HCT116 (cell line): Measurements from ENCODE around the gene TST. TPM values are rescaled to one million over a fixed set of nuclear protein-coding genes. Genes with fewer than 3 reads are reported as not detected.

Experiments used
- ATAC-seq: fragments of 200-7000 bp; cut with Tn5 transposase; 2 replicates; pipeline ENCODE4 v1.9.1; 2020; ENCODE audit warnings: mild to moderate bottlenecking, moderate library complexity
- BruUV-seq: library from RNA; stranded (reverse); fragments of 400-500 nt; replicated peaks from 2 replicates; lab custom pipeline; 2021; lab: Mats Ljungman, UMichigan
- CTCF ChIA-PET: fragments of 300-600 bp; sonication (Branson Sonifier 250); formaldehyde crosslinking; loops from one replicate; lab custom pipeline; 2021; ENCODE audit warnings: antibody characterized with exemption; lab: Charles Lee
- POLR2A ChIA-PET: fragments of 300-600, 350-600 bp; sonication (Branson Sonifier 250); formaldehyde crosslinking; loops from one replicate; lab custom pipeline; 2021; ENCODE audit warnings: antibody characterized with exemption; lab: Charles Lee
- RAD21 ChIA-PET, 2 experiments: fragments of 300-600 bp; sonication (Branson Sonifier 250); formaldehyde crosslinking; loops; one replicate each; lab custom pipeline; 2023; ENCODE audit warnings: low total read pairs in 2 of 2; ENCODE audit not compliant: uncharacterized antibody in 2 of 2, unreplicated experiment in 2 of 2, low non-redundant PET in 1 of 2; lab: Charles Lee
- DNase-seq: peaks from one replicate; pipeline ENCODE4 v3.0.0-alpha.2; 2010; ENCODE audit warnings: low read depth, low spot score
- H2AFZ ChIP-seq: fragments of 200-600 bp; shearing (Covaris generic), sonication (generic); 2 replicates; pipeline ENCODE4 v1.6.1; 2017; ENCODE audit warnings: low read depth, mixed run types, mixed read lengths, antibody characterized with exemption, low read length; ENCODE audit not compliant: poor library complexity, severe bottlenecking
- H3K27ac ChIP-seq: 2 replicates; pipeline ENCODE4 v1.5.1; 2012; ENCODE audit warnings: low read depth, low read length
- H3K27me3 ChIP-seq: fragments of 200-600 bp; sonication (generic); 2 replicates; pipeline ENCODE4 v1.6.1; 2016; ENCODE audit warnings: mixed run types, low read length, mixed read lengths; ENCODE audit not compliant: insufficient read depth
- H3K36me3 ChIP-seq, 2 experiments: fragments of 200-500 bp in 1 of 2; fragments of 200-600 bp in 1 of 2; sonication (Bioruptor generic) in 1 of 2; sonication (generic) in 1 of 2; 2 replicates each; pipeline versions ENCODE4 v1.5.1 to v1.6.1; 2014 to 2016; ENCODE audit warnings: low read length in 2 of 2, inconsistent platforms in 1 of 2, mixed read lengths in 1 of 2, mixed run types in 1 of 2; ENCODE audit not compliant: insufficient read depth in 2 of 2, control insufficient read depth in 1 of 2
- H3K4me1 ChIP-seq, 2 experiments: fragments of 200-600 bp in 1 of 2; sonication (generic) in 1 of 2; 2 replicates each; pipeline versions ENCODE4 v1.5.1 to v1.6.1; 2012 to 2017; ENCODE audit warnings: low read length in 2 of 2, inconsistent platforms in 1 of 2, mild to moderate bottlenecking in 1 of 2, mixed read lengths in 1 of 2, mixed run types in 1 of 2, moderate library complexity in 1 of 2; ENCODE audit not compliant: insufficient read depth in 2 of 2, control insufficient read depth in 1 of 2
- H3K4me2 ChIP-seq: fragments of 200-600 bp; sonication (generic); 2 replicates; pipeline ENCODE4 v1.6.1; 2017; ENCODE audit warnings: mixed run types, low read length, mixed read lengths
- H3K4me3 ChIP-seq, 2 experiments: fragments of 200-600 bp in 1 of 2; sonication (generic) in 1 of 2; replicated peaks in 1 of 2; 2 replicates each; pipeline ENCODE4 v1.5.1; 2011 to 2016; ENCODE audit warnings: low read length in 2 of 2, control low read depth in 1 of 2, low read depth in 1 of 2, mild to moderate bottlenecking in 1 of 2, mixed read lengths in 1 of 2, mixed run types in 1 of 2
- H3K79me2 ChIP-seq: fragments of 200-600 bp; sonication (generic); 2 replicates; pipeline ENCODE4 v1.6.1; 2017; ENCODE audit warnings: mild to moderate bottlenecking, mixed run types, low read length, moderate library complexity, mixed read lengths; ENCODE audit not compliant: insufficient read depth
- H3K9ac ChIP-seq: fragments of 200-600 bp; sonication (generic); 2 replicates; pipeline ENCODE4 v1.6.1; 2016; ENCODE audit warnings: low read length, mixed read lengths
- H3K9me2 ChIP-seq: fragments of 200-600 bp; sonication (generic), shearing (Covaris generic); 2 replicates; pipeline ENCODE4 v1.6.1; 2017; ENCODE audit warnings: mixed run types, mild to moderate bottlenecking, moderate library complexity; ENCODE audit not compliant: insufficient read depth
- H3K9me3 ChIP-seq, 2 experiments: fragments of 200-500 bp in 1 of 2; fragments of 200-600 bp in 1 of 2; sonication (Bioruptor generic) in 1 of 2; sonication (generic) in 1 of 2; 2 replicates each; pipeline ENCODE4 v1.6.1; 2014 to 2017; ENCODE audit warnings: low read length in 2 of 2, mixed read lengths in 2 of 2, inconsistent platforms in 1 of 2, low read depth in 1 of 2, mild to moderate bottlenecking in 1 of 2, mixed run types in 1 of 2, moderate library complexity in 1 of 2; ENCODE audit not compliant: control insufficient read depth in 1 of 2, insufficient read depth in 1 of 2
- H4K20me1 ChIP-seq: fragments of 200-600 bp; sonication (generic), shearing (Covaris generic); 2 replicates; pipeline ENCODE4 v1.6.1; 2017; ENCODE audit warnings: mixed run types, mild to moderate bottlenecking, moderate library complexity; ENCODE audit not compliant: insufficient read depth
- CBX3 ChIP-seq: IDR thresholded peaks from 2 replicates; pipeline ENCODE4 v1.6.1; 2012; ENCODE audit warnings: low read depth
- CEBPB ChIP-seq: IDR thresholded peaks from 2 replicates; pipeline ENCODE4 v1.6.1; 2012; ENCODE audit warnings: low read depth
- EGR1 ChIP-seq: IDR thresholded peaks from 2 replicates; pipeline ENCODE4 v1.6.1; 2012; ENCODE audit warnings: low read depth
- ELF1 ChIP-seq: IDR thresholded peaks from 2 replicates; pipeline ENCODE4 v1.6.1; 2012; ENCODE audit warnings: low read depth, borderline replicate concordance
- FOSL1 ChIP-seq: IDR thresholded peaks from 2 replicates; pipeline ENCODE4 v1.6.1; 2012; ENCODE audit warnings: low read depth
- POLR2A ChIP-seq: IDR thresholded peaks from 2 replicates; pipeline ENCODE4 v1.7.0; 2011; ENCODE audit warnings: borderline replicate concordance; ENCODE audit not compliant: insufficient read depth, insufficient read length; ENCODE audit errors: extremely low read depth
- RAD21 ChIP-seq: IDR thresholded peaks from 2 replicates; pipeline ENCODE4 v1.6.1; 2012; ENCODE audit warnings: low read depth, mild to moderate bottlenecking
- SIN3A ChIP-seq: IDR thresholded peaks from 2 replicates; pipeline ENCODE4 v1.6.1; 2012; ENCODE audit warnings: low read depth
- YY1 ChIP-seq: IDR thresholded peaks from 2 replicates; pipeline ENCODE4 v1.6.1; 2011; ENCODE audit warnings: low read length, low read depth, moderate library complexity, mild to moderate bottlenecking; ENCODE audit not compliant: insufficient replicate concordance; ENCODE audit errors: extremely low read depth
- ZNF274 ChIP-seq: fragments of 200-500 bp; sonication (Bioruptor generic); IDR thresholded peaks from 2 replicates; pipeline ENCODE4 v1.6.1; 2014; ENCODE audit warnings: mild to moderate bottlenecking, low read depth, low read length, inconsistent platforms
- intact Hi-C: fragments of 100-400 bp; cut with micrococcal nuclease; formaldehyde crosslinking; loops from 2 replicates; pipeline ENCODE4 v1.10.0; 2022
- total RNA-seq: library from RNA; stranded (reverse); gene quantifications from one replicate; pipeline ENCODE4 v1.2.1, GENCODE V29; 2021; ENCODE audit not compliant: unreplicated experiment
- TF ChIP-seq, protein P1 (sequence below): IDR thresholded peaks from 2 replicates; pipeline ENCODE4 v1.6.1; 2012

The TST gene
- total RNA-seq, 1 experiment from 2014 or later, result 32.1 TPM

DNA sequence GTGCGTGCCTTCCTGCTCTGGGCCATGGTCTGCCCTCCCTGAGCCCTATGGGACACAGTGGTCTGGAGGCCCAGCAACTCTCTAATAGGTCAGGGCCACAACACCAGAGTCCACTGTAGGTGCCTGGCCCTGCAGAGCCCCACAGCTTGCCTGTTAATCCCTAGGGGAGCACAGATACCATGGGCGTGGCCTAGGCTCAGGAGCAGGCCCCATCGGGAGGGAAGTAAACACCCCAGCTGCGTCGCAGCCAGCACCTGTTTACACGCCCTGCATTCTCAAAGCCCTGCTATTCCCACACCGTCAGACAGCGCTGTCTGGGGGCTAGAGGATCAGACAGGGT lies 34.8 kb upstream of the TST start:
- H3K4me1 ChIP-seq, result peaks cover 5 to 11% of the 10 kb centered on the region in 2 experiments; a peak in 2 of 4 replicates
- no peaks in the 10 kb centered on the region for H3K9me2 ChIP-seq
- no peak overlapping the region for H2AFZ ChIP-seq
- H3K36me3 ChIP-seq, result peaks cover 0 to 2% of the 10 kb centered on the region in 2 experiments; a peak in 1 of 4 replicates
- H3K27me3 ChIP-seq, result no peaks in the 10 kb centered on the region
- no peak overlapping the region for H3K4me3 ChIP-seq
- no peak for TF ChIP-seq YY1
- no peak for TF ChIP-seq POLR2A
- TF ChIP-seq CEBPB, result no peak
- TF ChIP-seq EGR1, result no peak
- no peak for TF ChIP-seq CBX3
- TF ChIP-seq ELF1, result no peak
- no peak for TF ChIP-seq FOSL1
- TF ChIP-seq RAD21, result no peak
- TF ChIP-seq ZNF274, result no peak
- TF ChIP-seq SIN3A, result no peak
- TF ChIP-seq, all 23 proteins: peak for 0
- no peak for DNase-seq
- Histone ChIP-seq H3K9me3 (no peaks in the 10 kb centered on the region), H4K20me1 (no peaks in the 10 kb centered on the region), H3K27ac (no peak overlapping the region), H3K79me2 (no peaks in the 10 kb centered on the region), H3K4me2 (no peak overlapping the region), H3K9ac (no peak overlapping the region)
- intact Hi-C loops, result no loop called here
- CTCF ChIA-PET, result no interaction called here
- POLR2A ChIA-PET, result no interaction called here
- no peak for ATAC-seq
- BruUV-seq, result no TSS peak
- RAD21 ChIA-PET, result no interaction called here

DNA sequence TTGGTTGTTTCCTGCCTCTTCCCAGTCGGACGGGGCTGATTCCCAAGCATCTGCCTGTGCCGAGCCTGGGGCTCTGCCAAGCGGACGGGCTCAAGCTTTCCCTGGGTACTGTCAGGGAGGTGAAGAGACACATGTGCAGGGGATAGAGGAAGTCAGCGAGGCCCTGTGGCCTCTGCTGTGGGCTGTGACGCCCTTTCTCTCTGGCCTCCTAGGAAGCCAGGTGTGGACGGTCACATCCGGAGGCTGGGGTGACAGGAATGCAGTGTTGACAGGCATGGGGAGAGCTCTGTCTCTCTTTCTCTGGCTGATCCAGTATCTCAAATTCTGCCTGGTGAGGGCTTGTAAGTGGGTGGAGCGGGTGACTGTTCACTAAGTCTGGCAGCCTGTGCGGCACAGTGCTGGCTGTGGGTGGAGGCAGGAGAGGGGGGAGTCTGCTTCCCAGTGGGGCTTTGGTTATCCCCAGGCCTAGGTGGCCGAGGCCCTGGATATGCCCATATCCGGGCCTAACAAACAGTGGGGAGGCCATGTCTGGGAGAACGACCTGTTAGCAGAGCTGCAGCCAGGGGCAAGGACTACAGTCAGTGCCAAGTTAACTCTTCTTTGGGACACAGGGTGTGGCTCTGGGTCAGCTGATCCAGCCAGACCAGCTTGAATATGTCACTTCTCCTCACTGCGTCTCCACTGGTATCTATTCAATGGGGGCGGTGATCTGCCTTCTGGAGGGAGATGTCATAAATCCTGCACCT lies 34.2 kb upstream of the TST start:
- Histone ChIP-seq H3K4me2 (no peak overlapping the region), H2AFZ (no peak overlapping the region), H3K79me2 (no peaks in the 10 kb centered on the region), H4K20me1 (no peaks in the 10 kb centered on the region), H3K9me2 (no peaks in the 10 kb centered on the region), H3K4me3 (no peak overlapping the region), H3K9me3 (no peaks in the 10 kb centered on the region), H3K36me3 (peaks cover 0 to 2% of the 10 kb centered on the region in 2 experiments; a peak in 1 of 4 replicates), H3K9ac (no peak overlapping the region), H3K27ac (no peak overlapping the region), H3K27me3 (no peaks in the 10 kb centered on the region), H3K4me1 (peaks cover 5 to 11% of the 10 kb centered on the region in 2 experiments; a peak in 2 of 4 replicates)
- no TSS peak for BruUV-seq
- ChIA-PET POLR2A (no interaction called here), CTCF (no interaction called here), RAD21 (no interaction called here)
- no peak for ATAC-seq
- DNase-seq, result no peak
- intact Hi-C loops, result no loop called here
- TF ChIP-seq ZNF274 (no peak), FOSL1 (no peak)
- TF ChIP-seq, protein P1, sequence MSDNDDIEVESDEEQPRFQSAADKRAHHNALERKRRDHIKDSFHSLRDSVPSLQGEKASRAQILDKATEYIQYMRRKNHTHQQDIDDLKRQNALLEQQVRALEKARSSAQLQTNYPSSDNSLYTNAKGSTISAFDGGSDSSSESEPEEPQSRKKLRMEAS, result no peak
